WERI-Rb-1 (cell line): ENCODE measurements around the gene FFAR3.

ENCODE experiments used
- DNase-seq: peaks from one replicate; pipeline ENCODE4 v3.0.0-alpha.2; 2020
- H3K27ac ChIP-seq: fragments of 250-450 bp; sonication (Bioruptor Pico); 2 replicates; pipeline ENCODE4 v1.5.1; 2020; ENCODE audit warnings: mild to moderate bottlenecking, moderate library complexity
- H3K27me3 ChIP-seq: fragments of 250-450 bp; sonication (Bioruptor Pico); 2 replicates; pipeline ENCODE4 v1.5.1; 2021; ENCODE audit warnings: mild to moderate bottlenecking, low read depth, moderate library complexity; ENCODE audit not compliant: insufficient read depth, severe bottlenecking
- H3K36me3 ChIP-seq: fragments of 250-450 bp; sonication (Bioruptor Pico); 2 replicates; pipeline ENCODE4 v1.5.1; 2020; ENCODE audit warnings: mild to moderate bottlenecking, moderate library complexity
- H3K4me3 ChIP-seq: 2 replicates; pipeline ENCODE4 v1.5.1; 2011; ENCODE audit warnings: low read depth, mild to moderate bottlenecking, control low read depth, low read length
- H3K9me3 ChIP-seq: fragments of 250-450 bp; sonication (Bioruptor Pico); 2 replicates; pipeline ENCODE4 v1.5.1; 2021; ENCODE audit warnings: mild to moderate bottlenecking, moderate library complexity; ENCODE audit not compliant: severe bottlenecking
- TF ChIP-seq, protein P1 (sequence below): IDR thresholded peaks from 2 replicates; pipeline ENCODE4 v1.5.1; 2011; ENCODE audit warnings: low read depth, mild to moderate bottlenecking, control low read depth, inconsistent platforms, low read length

The FFAR3 gene

DNA sequence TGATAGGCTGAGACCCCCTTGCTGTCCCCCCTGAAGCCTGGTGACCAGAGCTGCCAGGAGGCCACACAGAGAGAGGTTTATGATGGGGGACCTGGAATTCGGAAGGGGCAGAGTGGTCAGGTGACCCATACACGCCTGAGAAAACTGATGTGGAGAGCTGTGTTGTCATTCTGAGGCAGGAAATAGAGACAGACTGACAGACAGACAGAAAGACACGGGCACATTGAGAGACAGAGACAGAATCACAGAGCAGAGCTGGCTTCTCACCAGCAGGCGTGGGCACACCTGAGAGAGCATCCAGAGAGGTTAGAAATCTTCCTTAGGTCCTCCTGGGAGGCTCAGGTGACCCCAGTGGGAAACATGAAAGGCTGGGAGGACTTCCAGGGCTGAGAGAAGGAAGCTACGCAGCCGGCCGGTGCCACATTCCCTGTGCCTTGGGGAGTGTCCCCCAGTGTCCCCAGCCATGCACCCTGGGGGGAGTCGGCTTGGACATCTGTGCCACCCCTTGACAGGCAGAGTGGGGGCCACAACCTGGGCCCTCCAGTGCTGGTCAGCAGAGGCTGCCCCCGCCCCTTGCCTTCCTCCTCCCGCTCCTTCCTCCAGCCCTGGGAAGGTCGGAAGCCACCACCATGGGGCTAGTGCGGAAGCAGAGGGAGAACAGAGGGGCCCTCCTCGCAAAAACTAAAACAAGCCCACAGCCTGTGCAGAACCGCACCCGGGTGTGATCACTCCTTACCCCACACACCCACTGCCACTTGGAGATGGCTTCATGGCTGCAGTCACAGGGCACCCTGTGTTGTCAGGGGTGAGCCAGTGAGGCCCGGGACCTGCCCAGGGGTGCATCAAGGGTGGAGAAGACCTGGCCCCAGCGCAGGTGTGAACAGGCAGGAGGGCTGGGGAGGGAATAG lies 8.4 kb upstream of the FFAR3 start:
- TF ChIP-seq, protein P1, sequence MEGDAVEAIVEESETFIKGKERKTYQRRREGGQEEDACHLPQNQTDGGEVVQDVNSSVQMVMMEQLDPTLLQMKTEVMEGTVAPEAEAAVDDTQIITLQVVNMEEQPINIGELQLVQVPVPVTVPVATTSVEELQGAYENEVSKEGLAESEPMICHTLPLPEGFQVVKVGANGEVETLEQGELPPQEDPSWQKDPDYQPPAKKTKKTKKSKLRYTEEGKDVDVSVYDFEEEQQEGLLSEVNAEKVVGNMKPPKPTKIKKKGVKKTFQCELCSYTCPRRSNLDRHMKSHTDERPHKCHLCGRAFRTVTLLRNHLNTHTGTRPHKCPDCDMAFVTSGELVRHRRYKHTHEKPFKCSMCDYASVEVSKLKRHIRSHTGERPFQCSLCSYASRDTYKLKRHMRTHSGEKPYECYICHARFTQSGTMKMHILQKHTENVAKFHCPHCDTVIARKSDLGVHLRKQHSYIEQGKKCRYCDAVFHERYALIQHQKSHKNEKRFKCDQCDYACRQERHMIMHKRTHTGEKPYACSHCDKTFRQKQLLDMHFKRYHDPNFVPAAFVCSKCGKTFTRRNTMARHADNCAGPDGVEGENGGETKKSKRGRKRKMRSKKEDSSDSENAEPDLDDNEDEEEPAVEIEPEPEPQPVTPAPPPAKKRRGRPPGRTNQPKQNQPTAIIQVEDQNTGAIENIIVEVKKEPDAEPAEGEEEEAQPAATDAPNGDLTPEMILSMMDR, result no peak
- Histone ChIP-seq H3K36me3 (no peaks in the 10 kb centered on the region), H3K27ac (no peak overlapping the region), H3K4me3 (no peak overlapping the region), H3K27me3 (no peaks in the 10 kb centered on the region), H3K9me3 (no peaks in the 10 kb centered on the region)
- DNase-seq, result no peak

DNA sequence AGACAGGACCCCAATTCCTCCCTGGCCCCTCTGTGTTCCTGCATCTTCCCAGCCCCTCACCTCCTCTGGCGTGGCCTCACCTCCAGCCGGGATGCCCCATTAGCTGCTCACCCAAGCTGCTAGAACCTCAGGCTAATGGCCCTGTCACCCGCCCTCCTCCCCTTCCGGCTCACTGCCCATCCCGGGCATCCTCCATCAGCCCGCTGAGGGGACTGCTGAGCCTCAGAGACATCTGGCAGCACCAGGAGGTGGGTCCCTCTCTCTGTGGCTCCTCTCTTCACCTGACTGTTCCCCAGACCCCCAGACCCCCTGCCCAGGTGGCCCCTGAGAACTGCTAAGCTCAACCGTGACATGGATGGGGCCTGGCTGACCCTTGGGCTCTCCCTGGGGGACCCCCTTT lies 7.7 kb upstream of the FFAR3 start:
- Histone ChIP-seq H3K27me3 (no peaks in the 10 kb centered on the region), H3K36me3 (no peaks in the 10 kb centered on the region), H3K27ac (no peak overlapping the region), H3K9me3 (no peaks in the 10 kb centered on the region), H3K4me3 (no peak overlapping the region)
- DNase-seq, result no peak
- TF ChIP-seq, protein P1, result no peak

DNA sequence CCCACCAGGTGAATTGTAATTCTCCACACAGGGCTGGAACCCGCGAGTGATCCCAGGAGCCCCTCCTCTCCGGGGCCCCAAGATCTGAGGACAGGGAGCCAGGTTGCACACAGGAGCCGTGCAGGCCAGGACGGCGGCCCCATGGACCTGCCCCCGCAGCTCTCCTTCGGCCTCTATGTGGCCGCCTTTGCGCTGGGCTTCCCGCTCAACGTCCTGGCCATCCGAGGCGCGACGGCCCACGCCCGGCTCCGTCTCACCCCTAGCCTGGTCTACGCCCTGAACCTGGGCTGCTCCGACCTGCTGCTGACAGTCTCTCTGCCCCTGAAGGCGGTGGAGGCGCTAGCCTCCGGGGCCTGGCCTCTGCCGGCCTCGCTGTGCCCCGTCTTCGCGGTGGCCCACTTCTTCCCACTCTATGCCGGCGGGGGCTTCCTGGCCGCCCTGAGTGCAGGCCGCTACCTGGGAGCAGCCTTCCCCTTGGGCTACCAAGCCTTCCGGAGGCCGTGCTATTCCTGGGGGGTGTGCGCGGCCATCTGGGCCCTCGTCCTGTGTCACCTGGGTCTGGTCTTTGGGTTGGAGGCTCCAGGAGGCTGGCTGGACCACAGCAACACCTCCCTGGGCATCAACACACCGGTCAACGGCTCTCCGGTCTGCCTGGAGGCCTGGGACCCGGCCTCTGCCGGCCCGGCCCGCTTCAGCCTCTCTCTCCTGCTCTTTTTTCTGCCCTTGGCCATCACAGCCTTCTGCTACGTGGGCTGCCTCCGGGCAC lies 6.7 kb upstream of the FFAR3 start:
- no peaks in the 10 kb centered on the region for H3K9me3 ChIP-seq
- H3K4me3 ChIP-seq, result no peak overlapping the region
- H3K27ac ChIP-seq, result no peak overlapping the region
- H3K27me3 ChIP-seq, result no peaks in the 10 kb centered on the region
- no peaks in the 10 kb centered on the region for H3K36me3 ChIP-seq
- TF ChIP-seq, protein P1, result no peak
- no peak for DNase-seq

DNA sequence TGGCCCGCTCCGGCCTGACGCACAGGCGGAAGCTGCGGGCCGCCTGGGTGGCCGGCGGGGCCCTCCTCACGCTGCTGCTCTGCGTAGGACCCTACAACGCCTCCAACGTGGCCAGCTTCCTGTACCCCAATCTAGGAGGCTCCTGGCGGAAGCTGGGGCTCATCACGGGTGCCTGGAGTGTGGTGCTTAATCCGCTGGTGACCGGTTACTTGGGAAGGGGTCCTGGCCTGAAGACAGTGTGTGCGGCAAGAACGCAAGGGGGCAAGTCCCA lies 6.1 kb upstream of the FFAR3 start:
- Histone ChIP-seq H3K9me3 (no peaks in the 10 kb centered on the region), H3K4me3 (no peak overlapping the region), H3K36me3 (no peaks in the 10 kb centered on the region), H3K27ac (no peak overlapping the region), H3K27me3 (no peaks in the 10 kb centered on the region)
- TF ChIP-seq, protein P1, result no peak
- DNase-seq, result no peak

DNA sequence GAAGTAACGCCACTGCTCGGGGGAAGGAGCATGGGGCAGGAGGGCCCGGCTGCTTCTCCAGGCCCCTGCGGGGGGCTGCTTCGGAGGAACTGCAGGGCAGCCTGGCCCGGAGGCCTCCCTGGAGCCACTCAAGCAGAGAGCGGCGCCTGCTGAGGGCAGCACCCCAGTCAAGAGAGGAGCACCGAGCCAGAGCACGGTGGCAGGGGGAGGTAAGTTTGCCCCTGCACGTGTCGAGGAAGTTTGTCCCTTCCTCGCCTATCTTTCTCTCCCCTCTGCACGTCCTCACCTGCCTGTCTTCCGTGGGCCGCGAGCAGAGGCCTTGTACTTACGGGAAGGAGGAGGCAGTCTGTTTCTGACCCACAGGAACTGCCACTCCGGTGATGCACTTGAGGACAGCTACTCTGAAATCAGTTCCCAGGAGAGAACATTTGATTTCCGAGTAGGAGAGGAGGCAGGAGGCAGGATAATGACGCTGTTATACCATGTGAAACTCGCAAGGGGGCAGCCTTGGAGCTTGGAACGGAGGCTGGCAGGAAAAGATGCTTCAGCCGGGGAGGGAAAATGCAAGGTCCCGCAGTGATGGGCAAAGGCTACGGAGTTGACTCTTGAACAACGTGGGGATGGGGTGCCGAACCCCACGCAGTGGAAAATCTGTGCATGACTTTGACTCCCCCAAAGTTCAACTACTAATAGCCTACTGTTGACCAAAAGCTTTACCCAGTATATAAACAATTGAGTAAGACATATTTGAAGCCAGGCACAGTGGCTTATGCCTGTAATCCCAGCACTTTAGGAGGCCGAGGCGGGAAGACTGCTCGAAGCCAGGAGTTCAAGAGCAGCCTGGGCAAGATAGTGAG lies 5.6 kb upstream of the FFAR3 start:
- no peaks in the 10 kb centered on the region for H3K9me3 ChIP-seq

More for the DNA sequence above, 5.6 kb upstream of the FFAR3 start:
- DNase-seq, result peak; percentile 72
- H3K36me3 ChIP-seq, result no peaks in the 10 kb centered on the region
- H3K27ac ChIP-seq, result no peak overlapping the region
- H3K27me3 ChIP-seq, result no peaks in the 10 kb centered on the region
- H3K4me3 ChIP-seq, result no peak overlapping the region
- TF ChIP-seq, protein P1, result peak; percentile 77
